OCI-LY1 (cell line): ENCODE measurements around the gene STK16.
"Not testable (repeated sequence)": the region's sequence is repeated elsewhere in the genome, so short reads cannot be mapped to it uniquely, and the experiment has no call there.

Experiments
- H2AFZ ChIP-seq: fragments of 200-600 bp; sonication (generic), shearing (Covaris generic); 2 replicates; pipeline ENCODE4 v1.6.0; 2014; ENCODE audit warnings: antibody characterized with exemption, mild to moderate bottlenecking, low read length
- H3F3A ChIP-seq: fragments of 200-600 bp; sonication (generic), shearing (Covaris generic); 2 replicates; pipeline ENCODE4 v1.6.0; 2014; ENCODE audit warnings: mild to moderate bottlenecking, antibody characterized with exemption, low read length, moderate library complexity; ENCODE audit not compliant: insufficient read depth
- H3K27ac ChIP-seq: fragments of 200-600 bp; sonication (generic); 2 replicates; pipeline ENCODE4 v1.5.1; 2014; ENCODE audit warnings: low read length, mixed run types, mild to moderate bottlenecking, low read depth; ENCODE audit not compliant: poor library complexity, severe bottlenecking
- H3K27me3 ChIP-seq: fragments of 200-600 bp; sonication (generic); 2 replicates; pipeline ENCODE4 v1.6.0; 2014; ENCODE audit warnings: antibody characterized with exemption, mild to moderate bottlenecking, low read length, moderate library complexity; ENCODE audit not compliant: insufficient read depth
- H3K36me3 ChIP-seq: fragments of 200-600 bp; sonication (generic); 2 replicates; pipeline ENCODE4 v1.6.1; 2014; ENCODE audit warnings: mild to moderate bottlenecking, antibody characterized with exemption, low read length, moderate library complexity, mixed read lengths; ENCODE audit not compliant: insufficient read depth
- H3K4me1 ChIP-seq: fragments of 200-600 bp; sonication (generic); 2 replicates; pipeline ENCODE4 v1.5.1; 2014; ENCODE audit warnings: mild to moderate bottlenecking, low read length, moderate library complexity; ENCODE audit not compliant: insufficient read depth, severe bottlenecking
- H3K4me2 ChIP-seq: fragments of 200-600 bp; sonication (generic), shearing (Covaris generic); 2 replicates; pipeline ENCODE4 v1.6.1; 2014; ENCODE audit warnings: low read length
- H3K4me3 ChIP-seq: fragments of 200-600 bp; sonication (generic); 2 replicates; pipeline ENCODE4 v1.5.1; 2014; ENCODE audit warnings: low read length, low read depth, mild to moderate bottlenecking, mixed read lengths; ENCODE audit not compliant: poor library complexity, severe bottlenecking
- H3K79me2 ChIP-seq: fragments of 200-600 bp; shearing (Covaris generic); 2 replicates; pipeline ENCODE4 v1.6.1; 2016; ENCODE audit warnings: mixed run types, low read length, mixed read lengths; ENCODE audit not compliant: insufficient read depth
- H3K9ac ChIP-seq: fragments of 200-600 bp; sonication (generic), shearing (Covaris generic); 2 replicates; pipeline ENCODE4 v1.6.1; 2014; ENCODE audit warnings: mild to moderate bottlenecking, low read length, mixed read lengths
- H3K9me2 ChIP-seq: fragments of 200-600 bp; sonication (generic), shearing (Covaris generic); 2 replicates; pipeline ENCODE4 v1.6.1; 2014; ENCODE audit warnings: low read depth, mild to moderate bottlenecking, low read length, mixed read lengths
- H3K9me3 ChIP-seq: fragments of 200-600 bp; shearing (Covaris generic); 2 replicates; pipeline ENCODE4 v1.6.1; 2014; ENCODE audit warnings: low read length, mixed read lengths
- H4K20me1 ChIP-seq: fragments of 200-600 bp; sonication (generic), shearing (Covaris generic); 2 replicates; pipeline ENCODE4 v1.6.0; 2016; ENCODE audit warnings: mild to moderate bottlenecking, low read length; ENCODE audit not compliant: insufficient read depth
- EZH2 ChIP-seq: fragments of 200-600 bp; sonication (generic), shearing (Covaris generic); IDR thresholded peaks from 2 replicates; pipeline ENCODE4 v1.8.0; 2017; ENCODE audit warnings: borderline replicate concordance, mixed run types, mild to moderate bottlenecking, antibody characterized with exemption, low read length, moderate library complexity, mixed read lengths
- TF ChIP-seq, protein P1 (sequence below): fragments of 200-600 bp; sonication (generic), shearing (Covaris generic); IDR thresholded peaks from 2 replicates; pipeline ENCODE4 v1.5.1; 2017; ENCODE audit warnings: mild to moderate bottlenecking, antibody characterized with exemption, low read length, moderate library complexity, mixed read lengths

Gene STK16

DNA sequence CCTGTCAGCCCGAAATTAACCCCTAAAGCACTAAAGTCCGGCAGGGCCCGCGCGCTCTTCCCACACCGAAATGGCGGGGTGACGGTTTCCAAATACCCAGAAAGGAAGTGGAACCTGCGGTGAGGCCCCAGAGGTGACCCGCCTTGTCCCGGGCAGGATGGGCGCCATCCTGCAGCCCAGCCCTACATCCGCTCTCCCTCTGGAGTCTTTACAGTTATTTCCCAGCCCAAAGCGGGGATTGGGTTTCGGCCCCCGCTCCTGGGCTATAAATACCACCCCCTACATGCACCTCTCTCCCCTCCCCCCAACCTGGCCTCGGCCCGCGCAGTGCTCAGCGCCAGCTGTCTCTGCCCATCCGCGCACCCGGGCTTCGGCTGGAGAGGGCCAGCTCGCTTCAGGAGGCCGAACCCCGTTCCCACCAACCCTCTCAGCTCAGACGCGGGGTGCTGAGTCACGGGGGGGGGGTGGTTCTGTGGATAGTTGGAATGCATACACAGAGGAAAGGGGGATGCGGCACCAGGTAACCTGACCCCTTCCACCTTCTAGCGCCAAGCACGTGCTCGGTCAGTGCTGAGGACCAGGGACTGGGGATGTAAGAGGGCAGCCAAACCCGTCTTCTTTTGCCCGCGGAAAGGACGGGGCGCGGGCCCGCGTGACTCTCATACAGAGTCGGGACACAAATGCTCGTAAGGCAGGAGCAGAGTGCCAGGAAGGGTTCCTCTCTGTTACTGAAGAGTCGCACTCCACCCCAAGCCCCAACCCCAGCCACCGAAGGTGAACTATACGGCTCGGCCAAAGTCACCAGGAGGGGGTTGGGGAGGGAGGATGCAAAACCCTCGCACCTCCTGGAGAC, 7.8 kb downstream of the STK16 start, which contains the start of gene TUBA4B:
Gene TUBA4B (plus strand): TSS at position 344 of the 853 bp plus-strand sequence. CDS start 165 bp downstream, at position 509.
- peak within 1 kb of the TSS; percentile 89 for H3K9ac ChIP-seq

DNA sequence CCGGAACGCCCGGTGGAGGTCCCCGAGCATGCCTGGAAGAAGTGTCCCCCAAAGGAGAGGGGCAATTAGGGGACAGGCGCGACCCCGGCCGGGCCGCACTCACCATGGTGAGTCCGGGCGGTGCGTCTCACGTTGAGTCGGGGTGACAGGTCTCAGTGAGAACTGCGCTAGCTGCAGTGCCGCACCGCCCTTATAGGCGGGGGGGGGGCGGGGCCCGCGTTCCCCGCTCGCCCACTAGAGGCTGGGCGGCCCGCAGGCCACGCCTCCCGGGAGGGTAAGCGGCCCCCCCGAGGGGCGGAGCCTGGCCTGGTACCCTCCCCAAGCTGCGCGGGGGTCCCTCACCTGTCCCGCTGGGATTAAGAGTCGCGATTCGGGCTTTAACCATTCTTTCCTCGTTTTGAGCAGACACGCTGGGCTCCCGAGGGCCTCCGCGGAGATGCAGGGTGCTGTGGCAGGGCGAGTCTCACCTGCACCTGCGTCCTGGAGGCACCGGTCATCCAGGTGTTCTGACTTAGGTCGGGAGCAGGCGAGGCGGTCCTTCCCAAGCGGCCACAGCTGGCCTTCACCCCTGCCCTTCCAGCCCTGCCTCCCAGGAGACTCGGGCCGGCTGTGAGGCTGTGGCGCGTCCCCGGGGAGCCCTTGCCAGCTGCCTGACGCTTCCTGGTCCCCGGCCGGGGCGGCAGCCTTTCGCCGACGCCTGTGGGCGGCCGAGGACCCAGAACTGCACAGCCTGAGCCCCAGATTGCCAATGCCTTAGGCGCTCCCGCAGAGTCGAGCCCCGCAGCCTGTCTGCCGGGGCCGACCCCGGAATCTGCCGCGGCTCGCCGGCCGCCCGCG, 8.7 kb downstream of the STK16 start, which contains the start of gene TUBA4A:
Gene TUBA4A (minus strand): TSS at position 166 of the 837 bp plus-strand sequence. CDS start 60 bp downstream, at position 106.
- Histone ChIP-seq H3K9me2 (no peaks in the 10 kb centered on the region), H3K27me3 (no peaks in the 10 kb centered on the region), H3K9me3 (no peaks in the 10 kb centered on the region), H3F3A (0 out of 2 replicates have a peak, but pooled peaks cover 5% of the 10 kb centered on the region), H4K20me1 (no peaks in the 10 kb centered on the region), H3K36me3 (peaks cover 39% of the 10 kb centered on the region), H3K27ac (peak within 1 kb of the TSS; percentile 98), H3K9ac (peak within 1 kb of the TSS; percentile 89), H3K4me3 (peak within 1 kb of the TSS; percentile 83), H2AFZ (no peak within 1 kb of the TSS), H3K4me2 (peak within 1 kb of the TSS; percentile 79), H3K79me2 (no peaks in the 10 kb centered on the region), H3K4me1 (peaks cover 51% of the 10 kb centered on the region)
- TF ChIP-seq, protein P1, sequence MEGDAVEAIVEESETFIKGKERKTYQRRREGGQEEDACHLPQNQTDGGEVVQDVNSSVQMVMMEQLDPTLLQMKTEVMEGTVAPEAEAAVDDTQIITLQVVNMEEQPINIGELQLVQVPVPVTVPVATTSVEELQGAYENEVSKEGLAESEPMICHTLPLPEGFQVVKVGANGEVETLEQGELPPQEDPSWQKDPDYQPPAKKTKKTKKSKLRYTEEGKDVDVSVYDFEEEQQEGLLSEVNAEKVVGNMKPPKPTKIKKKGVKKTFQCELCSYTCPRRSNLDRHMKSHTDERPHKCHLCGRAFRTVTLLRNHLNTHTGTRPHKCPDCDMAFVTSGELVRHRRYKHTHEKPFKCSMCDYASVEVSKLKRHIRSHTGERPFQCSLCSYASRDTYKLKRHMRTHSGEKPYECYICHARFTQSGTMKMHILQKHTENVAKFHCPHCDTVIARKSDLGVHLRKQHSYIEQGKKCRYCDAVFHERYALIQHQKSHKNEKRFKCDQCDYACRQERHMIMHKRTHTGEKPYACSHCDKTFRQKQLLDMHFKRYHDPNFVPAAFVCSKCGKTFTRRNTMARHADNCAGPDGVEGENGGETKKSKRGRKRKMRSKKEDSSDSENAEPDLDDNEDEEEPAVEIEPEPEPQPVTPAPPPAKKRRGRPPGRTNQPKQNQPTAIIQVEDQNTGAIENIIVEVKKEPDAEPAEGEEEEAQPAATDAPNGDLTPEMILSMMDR = 0 out of 2 replicates have a peak, but pooled peaks have one; percentile 15
- no peak for TF ChIP-seq EZH2

More for the DNA sequence above, 7.8 kb downstream of the STK16 start, which contains the start of gene TUBA4B:
- no peaks in the 10 kb centered on the region for H3K9me2 ChIP-seq
- H3K79me2 ChIP-seq = no peaks in the 10 kb centered on the region
- H2AFZ ChIP-seq = no peak within 1 kb of the TSS
- peaks cover 40% of the 10 kb centered on the region for H3K36me3 ChIP-seq
- no peak for TF ChIP-seq EZH2
- TF ChIP-seq, protein P1 = no peak
- no peaks in the 10 kb centered on the region for H4K20me1 ChIP-seq
- 0 out of 2 replicates have a peak, but pooled peaks cover 5% of the 10 kb centered on the region for H3F3A ChIP-seq
- H3K9me3 ChIP-seq = no peaks in the 10 kb centered on the region
- peaks cover 59% of the 10 kb centered on the region for H3K4me1 ChIP-seq
- H3K4me3 ChIP-seq = peak within 1 kb of the TSS; percentile 83
- H3K27ac ChIP-seq = peak within 1 kb of the TSS; percentile 98
- peak within 1 kb of the TSS; percentile 79 for H3K4me2 ChIP-seq
- H3K27me3 ChIP-seq = no peaks in the 10 kb centered on the region

DNA sequence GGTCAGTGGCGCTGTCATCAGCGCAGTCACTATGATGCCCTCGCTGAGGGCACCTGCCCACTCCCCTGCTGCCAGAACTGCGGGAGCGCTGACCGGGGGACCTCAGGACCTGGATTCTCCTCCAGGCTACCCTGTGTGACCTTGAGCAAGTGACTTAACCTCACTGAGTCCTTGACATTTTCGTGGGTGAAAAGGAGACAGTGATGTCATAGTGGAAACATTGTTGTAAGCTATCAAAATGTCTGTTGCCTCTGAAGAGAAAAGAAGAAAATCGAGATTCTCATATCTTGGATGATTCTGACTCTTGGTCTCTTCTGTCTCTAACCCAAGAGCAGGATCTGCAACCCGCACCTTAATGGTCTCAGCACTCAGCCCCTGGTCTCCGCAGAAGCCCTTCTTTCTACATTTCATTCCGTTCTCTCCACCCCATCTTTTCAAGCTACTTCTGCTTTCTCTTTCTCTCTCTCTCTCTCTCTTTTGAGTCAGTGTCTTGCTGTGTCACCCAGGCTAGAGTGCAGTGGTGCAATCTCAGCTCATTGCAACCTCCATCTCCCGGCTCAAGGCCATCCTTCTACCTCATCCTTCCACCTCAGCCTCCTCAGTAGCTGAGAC, 9.4 kb downstream of the STK16 start:
- Histone ChIP-seq H3K4me2 (peak overlapping the region; percentile 79), H2AFZ (no peak overlapping the region), H3K27me3 (no peaks in the 10 kb centered on the region), H4K20me1 (no peaks in the 10 kb centered on the region), H3F3A (0 out of 2 replicates have a peak, but pooled peaks cover 5% of the 10 kb centered on the region), H3K36me3 (peaks cover 36% of the 10 kb centered on the region), H3K79me2 (no peaks in the 10 kb centered on the region), H3K9me2 (no peaks in the 10 kb centered on the region), H3K9ac (peak overlapping the region; percentile 89), H3K27ac (peak overlapping the region; percentile 88), H3K4me1 (peaks cover 44% of the 10 kb centered on the region), H3K9me3 (no peaks in the 10 kb centered on the region), H3K4me3 (peak overlapping the region; percentile 83)
- TF ChIP-seq, protein P1 = no peak; the same call in 1 of the 2 replicates
- no peak for TF ChIP-seq EZH2

DNA sequence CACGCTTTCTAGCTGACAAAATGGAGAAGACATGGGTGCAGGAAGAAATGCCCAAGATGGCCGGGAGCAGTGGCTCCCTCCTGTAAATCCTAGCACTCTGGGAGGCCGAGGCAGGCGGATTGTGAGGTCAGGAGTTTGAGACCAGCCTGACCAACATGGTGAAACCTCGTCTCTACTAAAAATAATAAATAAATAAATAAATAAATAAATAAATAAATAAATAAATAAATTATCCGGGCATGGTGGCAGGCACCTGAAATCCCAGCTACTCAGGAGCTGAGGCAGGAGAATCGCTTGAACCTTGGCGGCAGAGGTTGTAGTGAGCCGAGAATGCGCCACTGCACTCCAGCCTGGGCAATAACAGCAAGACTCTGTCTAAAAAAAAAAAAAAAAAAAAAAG, 13.7 kb downstream of the STK16 start:
- H3K9me2 ChIP-seq, H3F3A ChIP-seq, H3K4me3 ChIP-seq, H2AFZ ChIP-seq, H3K79me2 ChIP-seq, H4K20me1 ChIP-seq, H3K27ac ChIP-seq, H3K9ac ChIP-seq, H3K27me3 ChIP-seq, H3K4me2 ChIP-seq, H3K9me3 ChIP-seq: not testable (repeated sequence)
- Histone ChIP-seq H3K4me1 (peaks cover 14% of the 10 kb centered on the region), H3K36me3 (peaks cover 14% of the 10 kb centered on the region; the same call in 1 of the 2 replicates)
